ENCODE results near the gene MAT2A. TPM values are rescaled to one million over a fixed set of nuclear protein-coding genes. Genes with fewer than 3 reads are reported as not detected.

MAT2A gene
- total RNA-seq, 4 donors from 2014 or later: 33.2 to 131 (median 56.0) TPM

DNA sequence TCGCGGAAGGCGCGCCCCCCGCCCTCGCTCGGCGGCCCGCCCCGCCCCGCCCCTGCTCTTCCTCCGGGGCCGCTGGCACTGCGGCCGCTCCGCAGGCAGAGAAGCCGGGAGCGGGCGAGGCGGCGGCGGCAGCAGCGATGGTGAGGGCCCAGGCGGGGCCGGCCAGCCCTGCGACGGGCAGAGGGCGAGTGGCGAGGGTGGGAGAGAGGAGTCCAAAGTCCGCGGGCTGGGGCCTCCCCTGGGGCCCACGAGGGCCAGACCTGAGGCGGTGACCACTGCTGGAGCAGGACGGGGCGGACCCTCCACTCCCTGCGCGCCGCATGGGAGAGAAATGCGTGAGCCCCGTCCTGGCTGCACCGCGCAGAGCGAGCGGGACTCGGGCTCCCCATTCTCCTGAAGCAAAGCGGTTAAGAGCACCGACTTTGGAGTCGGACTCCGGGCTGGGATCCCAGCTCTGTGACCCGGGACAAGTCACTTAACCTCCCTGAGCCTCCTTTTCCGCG, 45.4 kb downstream of the MAT2A start, which contains the start of gene VAMP5:
TSS of gene VAMP5 (plus strand) at position 78 of the 503 bp plus-strand sequence. CDS start at position 138, 60 bp downstream.
- in situ Hi-C loops (cut with MboI; ENCODE audit: low sequenced_read_pairs in 4 of 4): no loop called here
- Histone ChIP-seq H3K27ac (peak within 1 kb of the TSS; percentile 88 to 98 (median 90)), H3K4me1 (peaks cover 58 to 62% of the 10 kb centered on the region in 2 donors), H3K27me3 (no peaks in the 10 kb centered on the region), H3K36me3 (no peaks in the 10 kb centered on the region), H3K9me3 (no peaks in the 10 kb centered on the region), H3K4me3 (peak within 1 kb of the TSS; percentile 59 to 89 (median 64))
- no peak for DNase-seq
- ATAC-seq: peak; percentile 32 to 35
- TF ChIP-seq, protein P1, sequence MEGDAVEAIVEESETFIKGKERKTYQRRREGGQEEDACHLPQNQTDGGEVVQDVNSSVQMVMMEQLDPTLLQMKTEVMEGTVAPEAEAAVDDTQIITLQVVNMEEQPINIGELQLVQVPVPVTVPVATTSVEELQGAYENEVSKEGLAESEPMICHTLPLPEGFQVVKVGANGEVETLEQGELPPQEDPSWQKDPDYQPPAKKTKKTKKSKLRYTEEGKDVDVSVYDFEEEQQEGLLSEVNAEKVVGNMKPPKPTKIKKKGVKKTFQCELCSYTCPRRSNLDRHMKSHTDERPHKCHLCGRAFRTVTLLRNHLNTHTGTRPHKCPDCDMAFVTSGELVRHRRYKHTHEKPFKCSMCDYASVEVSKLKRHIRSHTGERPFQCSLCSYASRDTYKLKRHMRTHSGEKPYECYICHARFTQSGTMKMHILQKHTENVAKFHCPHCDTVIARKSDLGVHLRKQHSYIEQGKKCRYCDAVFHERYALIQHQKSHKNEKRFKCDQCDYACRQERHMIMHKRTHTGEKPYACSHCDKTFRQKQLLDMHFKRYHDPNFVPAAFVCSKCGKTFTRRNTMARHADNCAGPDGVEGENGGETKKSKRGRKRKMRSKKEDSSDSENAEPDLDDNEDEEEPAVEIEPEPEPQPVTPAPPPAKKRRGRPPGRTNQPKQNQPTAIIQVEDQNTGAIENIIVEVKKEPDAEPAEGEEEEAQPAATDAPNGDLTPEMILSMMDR (IDR thresholded peaks at IDR 0.05 in 4 of 5, conservative IDR thresholded peaks at IDR 0.05 in 1 of 5): no peak
- peak in 1 of 2 donors; percentile 17 for TF ChIP-seq POLR2A (IDR thresholded peaks at IDR 0.05)
- intact Hi-C loops (cut with DNase I; ENCODE audit: low total_unique reads): no loop called here

DNA sequence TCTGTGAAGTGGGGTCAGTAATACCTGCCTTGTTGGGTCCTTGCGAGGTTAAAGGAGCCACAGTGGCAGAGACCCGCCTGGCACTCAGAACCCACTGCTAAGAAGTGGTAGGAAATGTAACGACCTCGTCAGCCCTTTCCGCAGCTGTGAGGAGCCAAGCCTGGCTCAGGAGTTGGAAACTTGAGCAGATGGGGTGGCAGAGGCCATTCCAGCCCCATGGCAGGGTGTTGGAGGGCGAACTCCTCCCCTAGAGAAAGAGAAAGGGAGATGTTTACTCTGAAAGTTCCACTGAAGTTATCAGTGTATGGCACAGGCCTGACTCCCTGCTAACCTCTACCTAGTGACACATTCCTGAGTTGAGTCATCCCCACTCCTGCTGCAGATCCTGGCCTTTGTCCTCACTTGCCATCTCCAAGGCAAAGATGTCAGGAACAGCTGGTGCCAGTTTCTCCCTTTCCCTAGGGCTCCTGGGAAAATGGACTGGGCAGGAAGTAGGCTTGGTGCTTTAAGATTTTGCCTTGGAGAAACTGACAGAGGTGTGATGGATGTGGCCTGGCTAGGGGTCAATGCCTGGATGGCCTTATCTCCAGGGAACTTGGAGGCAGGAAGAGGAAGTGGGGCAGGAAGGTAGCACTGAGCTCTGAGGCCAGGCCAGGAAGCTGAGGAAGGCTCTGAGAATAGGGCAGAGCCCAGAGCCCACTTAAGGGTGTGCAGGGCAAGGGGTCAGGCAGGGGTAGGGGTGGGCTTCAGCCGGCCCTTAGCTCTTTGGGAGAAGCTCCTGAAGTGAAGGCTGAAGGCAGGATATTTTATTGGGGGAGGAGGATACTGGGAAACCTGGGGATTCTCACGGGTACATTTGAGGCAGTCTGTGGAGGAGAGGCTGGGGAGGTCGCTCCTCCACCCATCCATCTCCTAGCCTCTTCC, 46.2 kb downstream of the MAT2A start:
- Histone ChIP-seq H3K27ac (peak overlapping the region; percentile 88 to 98 (median 90)), H3K27me3 (no peaks in the 10 kb centered on the region), H3K4me3 (peak overlapping the region; percentile 59 to 89 (median 64)), H3K4me1 (peaks cover 58 to 65% of the 10 kb centered on the region in 2 donors), H3K36me3 (no peaks in the 10 kb centered on the region), H3K9me3 (no peaks in the 10 kb centered on the region)
- TF ChIP-seq, protein P1 (IDR thresholded peaks at IDR 0.05 in 4 of 5, conservative IDR thresholded peaks at IDR 0.05 in 1 of 5): no peak
- TF ChIP-seq POLR2A (IDR thresholded peaks at IDR 0.05): peak in 1 of 2 donors; percentile 38
- intact Hi-C loops (cut with DNase I; ENCODE audit: low total_unique reads): no loop called here
- peak; percentile 78 to 86 for DNase-seq
- in situ Hi-C loops (cut with MboI; ENCODE audit: low sequenced_read_pairs in 4 of 4): no loop called here
- ATAC-seq: peak; percentile 87 to 88

DNA sequence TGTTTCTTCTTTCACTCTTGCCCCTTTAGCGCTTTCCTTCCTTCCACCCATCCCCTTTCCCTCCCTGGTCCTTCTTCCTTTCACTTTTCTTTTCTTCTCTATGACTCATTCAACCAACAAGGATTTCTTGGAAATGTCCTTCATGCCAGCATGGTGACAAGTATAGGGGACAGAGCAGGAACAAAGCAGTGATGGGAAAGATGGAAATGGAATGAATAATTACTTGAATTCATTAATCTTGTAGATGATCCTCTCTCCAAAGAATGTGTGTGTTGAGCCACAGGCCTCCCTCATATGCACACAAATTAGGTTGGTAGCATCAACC, 46.8 kb downstream of the MAT2A start:
- Histone ChIP-seq H3K27me3 (no peaks in the 10 kb centered on the region), H3K4me1 (peaks cover 65 to 71% of the 10 kb centered on the region in 2 donors), H3K36me3 (no peaks in the 10 kb centered on the region), H3K4me3 (peak overlapping the region; percentile 59 to 89 (median 64)), H3K9me3 (no peaks in the 10 kb centered on the region), H3K27ac (peak overlapping the region; percentile 88 to 98 (median 90))
- no peak for DNase-seq
- in situ Hi-C loops (cut with MboI; ENCODE audit: low sequenced_read_pairs in 4 of 4) (no loop called here), intact Hi-C loops (cut with DNase I; ENCODE audit: low total_unique reads) (no loop called here)
- TF ChIP-seq POLR2A (IDR thresholded peaks at IDR 0.05): no peak
- TF ChIP-seq, protein P1 (IDR thresholded peaks at IDR 0.05 in 4 of 5, conservative IDR thresholded peaks at IDR 0.05 in 1 of 5): no peak
- ATAC-seq: peak in 1 of 2 donors; percentile 47

DNA sequence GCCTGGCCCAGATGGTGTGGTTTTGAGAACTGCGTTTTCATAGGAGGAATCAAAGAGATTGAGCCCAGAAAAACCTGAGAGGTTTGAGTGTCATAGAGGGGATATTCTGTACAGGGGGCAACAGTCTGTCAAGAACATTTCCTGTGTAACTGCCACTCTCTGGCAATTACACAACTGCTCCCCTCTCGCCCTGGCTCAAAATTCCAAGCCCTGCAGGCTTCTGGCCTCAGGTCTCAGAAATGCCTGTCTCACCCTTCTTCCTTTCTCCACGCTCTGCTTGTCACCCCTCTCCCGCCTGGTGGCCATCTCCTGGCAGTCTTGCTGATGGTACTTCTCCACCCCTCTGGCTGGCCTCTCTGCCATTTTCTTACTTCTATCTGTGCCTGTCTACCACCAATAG, 49.3 kb downstream of the MAT2A start:
- intact Hi-C loops (cut with DNase I; ENCODE audit: low total_unique reads) (no loop called here), in situ Hi-C loops (cut with MboI; ENCODE audit: low sequenced_read_pairs in 4 of 4) (no loop called here)
- Histone ChIP-seq H3K36me3 (peaks cover 0 to 5% of the 10 kb centered on the region in 2 donors), H3K4me3 (no peak overlapping the region), H3K4me1 (peaks cover 81 to 85% of the 10 kb centered on the region in 2 donors), H3K9me3 (no peaks in the 10 kb centered on the region), H3K27me3 (no peaks in the 10 kb centered on the region), H3K27ac (peak overlapping the region; percentile 88 to 98 (median 90))
- DNase-seq: no peak
- ATAC-seq: no peak
- TF ChIP-seq, protein P1 (IDR thresholded peaks at IDR 0.05 in 4 of 5, conservative IDR thresholded peaks at IDR 0.05 in 1 of 5): no peak
- no peak for TF ChIP-seq POLR2A (IDR thresholded peaks at IDR 0.05)
